D721Med (cell line): ENCODE measurements around the gene PSMA2.

Experiments
- DNase-seq: peaks from one replicate; pipeline ENCODE4 v3.0.0; 2011; ENCODE audit warnings: low spot score; ENCODE audit not compliant: insufficient read length
- FAIRE-seq: peaks from 2 replicates; lab custom pipeline; 2011; peaks lifted over from hg19 to GRCh38; lab: Jason Lieb, UNC
- CTCF ChIP-seq: IDR thresholded peaks from 2 replicates; pipeline ENCODE4 v1.5.1; 2012; ENCODE audit warnings: mild to moderate bottlenecking, control low read depth; ENCODE audit not compliant: insufficient read depth; ENCODE audit errors: missing control alignments

PSMA2 gene

GRCh38 chr7:42915356-42915755 lies 16.6 kb downstream of the PSMA2 start:
- FAIRE-seq (no peak), DNase-seq (no peak)
- TF ChIP-seq CTCF = no peak

GRCh38 chr7:42914421-42915045 lies 17.4 kb downstream of the PSMA2 start:
- no peak for TF ChIP-seq CTCF
- no peak for FAIRE-seq
- DNase-seq = no peak

- no peak for FAIRE-seq
- TF ChIP-seq CTCF = no peak
- DNase-seq = no peak
Observed at GRCh38 chr7:42914009-42914408, 18.0 kb downstream of the PSMA2 start.

GRCh38 chr7:42913591-42913990 lies 18.4 kb downstream of the PSMA2 start:
- no peak for TF ChIP-seq CTCF
- FAIRE-seq (no peak), DNase-seq (no peak)

- DNase-seq (peak; percentile 78), FAIRE-seq (no peak)
- no peak for TF ChIP-seq CTCF
Observed at GRCh38 chr7:42911454-42912447, 20.2 kb downstream of the PSMA2 start, which contains the start of gene C7orf25. C7orf25 (minus strand) TSS chr7:42912070; CDS start chr7:42910900, 1,170 bp downstream.

GRCh38 chr7:42910306-42910705 lies 21.7 kb downstream of the PSMA2 start:
- DNase-seq (no peak), FAIRE-seq (no peak)
- no peak for TF ChIP-seq CTCF
